CD4-positive, CD25-positive, alpha-beta regulatory T cell (primary cell): ENCODE measurements around the gene FAM171A2. TPM values are rescaled to one million over a fixed set of nuclear protein-coding genes. Genes with fewer than 3 reads are reported as not detected.
"Not testable (repeated sequence)": the region's sequence is repeated elsewhere in the genome, so short reads cannot be mapped to it uniquely, and the experiment has no call there.

Experiments used
- ATAC-seq, 2 donors: fragments of 150-1000 bp; cut with Tn5 transposase; one replicate each; pipeline ENCODE4 v1.10.0; 2021; ENCODE audit warnings: low read depth in 2 of 2, moderate number of reproducible peaks in 2 of 2, moderate library complexity in 1 of 2
- DNase-seq, 3 donors: peaks; one replicate each; pipeline versions ENCODE4 v3.0.0 to v3.0.0-alpha.2; 2012 to 2022; ENCODE audit warnings: mixed read lengths in 1 of 3
- H3K27ac ChIP-seq: one replicate; pipeline ENCODE4 v1.7.0; 2013; ENCODE audit warnings: mild to moderate bottlenecking, low read length; ENCODE audit not compliant: insufficient read depth, poor library complexity, severe bottlenecking
- H3K27me3 ChIP-seq: one replicate; pipeline ENCODE4 v1.7.0; 2013; ENCODE audit warnings: low read length; ENCODE audit not compliant: control insufficient read depth, insufficient read depth
- H3K36me3 ChIP-seq: one replicate; pipeline ENCODE4 v1.7.0; 2013; ENCODE audit warnings: mild to moderate bottlenecking, low read length, moderate library complexity; ENCODE audit not compliant: control insufficient read depth, insufficient read depth
- H3K4me1 ChIP-seq: 2 replicates; pipeline ENCODE4 v1.7.0; 2013; ENCODE audit warnings: mild to moderate bottlenecking, low read length; ENCODE audit not compliant: insufficient read depth, control insufficient read depth, poor library complexity, severe bottlenecking
- H3K4me3 ChIP-seq: one replicate; pipeline ENCODE4 v1.7.0; 2013; ENCODE audit warnings: low read depth, mild to moderate bottlenecking, low read length, moderate library complexity
- H3K9me3 ChIP-seq, 2 experiments: 1 replicate in 1 of 2; 2 replicates in 1 of 2; pipeline ENCODE4 v1.7.0; 2013; ENCODE audit warnings: low read length in 2 of 2, mild to moderate bottlenecking in 1 of 2, moderate library complexity in 1 of 2; ENCODE audit not compliant: control insufficient read depth in 2 of 2
- H3K27ac Mint-ChIP-seq, 3 donors: one replicate each; pipeline ENCODE4 v1.8.0; 2020 to 2022; ENCODE audit warnings: mild to moderate bottlenecking in 3 of 3, mixed read lengths in 3 of 3, moderate library complexity in 2 of 3
- H3K27me3 Mint-ChIP-seq: one replicate; pipeline ENCODE4 v1.8.0; 2022; ENCODE audit warnings: mild to moderate bottlenecking, mixed read lengths
- H3K36me3 Mint-ChIP-seq: one replicate; pipeline ENCODE4 v1.8.0; 2020; ENCODE audit warnings: mixed read lengths
- H3K4me1 Mint-ChIP-seq, 4 donors: one replicate each; pipeline ENCODE4 v1.8.0; 2020 to 2022; ENCODE audit warnings: mixed read lengths in 4 of 4, mild to moderate bottlenecking in 1 of 4
- H3K4me3 Mint-ChIP-seq, 4 donors: one replicate each; pipeline ENCODE4 v1.8.0; 2020 to 2022; ENCODE audit warnings: mild to moderate bottlenecking in 4 of 4, mixed read lengths in 4 of 4, moderate library complexity in 3 of 4
- H3K9me3 Mint-ChIP-seq, 7 donors: one replicate each; pipeline ENCODE4 v1.8.0; 2020 to 2022; ENCODE audit warnings: mixed read lengths in 7 of 7, mild to moderate bottlenecking in 3 of 7, moderate library complexity in 2 of 7
- polyA plus RNA-seq, 4 donors: library from polyadenylated mRNA; unstranded; fragments of 300-500 nt; fragmentation: Illumina TruSeq; gene quantifications; one replicate each; pipeline ENCODE4 v1.2.3, GENCODE V29; 2021
- total RNA-seq: library from RNA; stranded (reverse); gene quantifications from one replicate; pipeline ENCODE4 v1.2.3, GENCODE V29; 2022

The FAM171A2 gene
- total and polyA plus RNA-seq, 5 donors from 2014 or later = 0.07 to 0.25 (median 0.09) TPM; not detected in 2

GRCh38 chr17:44346064-44346844, 17.4 kb downstream of the FAM171A2 start:
- ATAC-seq (no peak), DNase-seq (no peak)
- Histone ChIP-seq H3K4me3 (peak overlapping the region; percentile 87), H3K9me3 (no peaks in the 10 kb centered on the region), H3K27ac (no peak overlapping the region), H3K27me3 (no peaks in the 10 kb centered on the region), H3K4me1 (peaks cover 19% of the 10 kb centered on the region), H3K36me3 (no peaks in the 10 kb centered on the region)
- no peaks in the 10 kb centered on the region for H3K36me3 Mint-ChIP-seq
- H3K4me3 Mint-ChIP-seq = peak overlapping the region; percentile 93 to 99 (median 95)
- peaks cover 0 to 25% (median 14%) of the 10 kb centered on the region in 4 donors for H3K4me1 Mint-ChIP-seq
- peak overlapping the region; percentile 60 to 90 (median 85) for H3K27ac Mint-ChIP-seq
- H3K9me3 Mint-ChIP-seq = no peaks in the 10 kb centered on the region
- H3K27me3 Mint-ChIP-seq = peaks cover 6% of the 10 kb centered on the region

GRCh38 chr17:44345454-44346026, 18.1 kb downstream of the FAM171A2 start:
- peak overlapping the region; percentile 93 to 99 (median 95) for H3K4me3 Mint-ChIP-seq
- H3K4me1 Mint-ChIP-seq = peaks cover 0 to 25% (median 14%) of the 10 kb centered on the region in 4 donors
- Histone ChIP-seq H3K4me1 (peaks cover 19% of the 10 kb centered on the region), H3K4me3 (peak overlapping the region; percentile 87), H3K9me3 (no peaks in the 10 kb centered on the region), H3K27me3 (no peaks in the 10 kb centered on the region), H3K27ac (peak overlapping the region; percentile 44), H3K36me3 (no peaks in the 10 kb centered on the region)
- ATAC-seq (peak; percentile 19 to 20), DNase-seq (peak; percentile 34 to 55 (median 35))
- peak overlapping the region; percentile 60 to 90 (median 85) for H3K27ac Mint-ChIP-seq
- H3K9me3 Mint-ChIP-seq = no peaks in the 10 kb centered on the region
- peaks cover 10% of the 10 kb centered on the region for H3K27me3 Mint-ChIP-seq
- no peaks in the 10 kb centered on the region for H3K36me3 Mint-ChIP-seq

- Mint-ChIP-seq H3K27me3 (peaks cover 14% of the 10 kb centered on the region), H3K36me3 (no peaks in the 10 kb centered on the region), H3K9me3 (no peaks in the 10 kb centered on the region), H3K4me3 (peak within 1 kb of the TSS; percentile 93 to 99 (median 95)), H3K4me1 (peaks cover 0 to 25% (median 14%) of the 10 kb centered on the region in 4 donors), H3K27ac (peak within 1 kb of the TSS; percentile 71 to 90 (median 85))
- Histone ChIP-seq H3K4me3 (peak within 1 kb of the TSS; percentile 87), H3K27ac (peak within 1 kb of the TSS; percentile 44), H3K4me1 (peaks cover 19% of the 10 kb centered on the region), H3K36me3 (no peaks in the 10 kb centered on the region), H3K27me3 (no peaks in the 10 kb centered on the region), H3K9me3 (no peaks in the 10 kb centered on the region)
- ATAC-seq (peak; percentile 95 to 98), DNase-seq (peak; percentile 77 to 90 (median 83))
These were observed 18.7 kb downstream of the FAM171A2 start, which contains the start of gene GRN for GRCh38 chr17:44344939-44345453. Gene GRN (plus strand): TSS chr17:44345302. CDS start chr17:44349165, 3,863 bp downstream.

GRCh38 chr17:44343510-44344209, 20.0 kb downstream of the FAM171A2 start:
- Mint-ChIP-seq H3K27me3 (peaks cover 14% of the 10 kb centered on the region), H3K4me1 (peaks cover 0 to 25% (median 14%) of the 10 kb centered on the region in 4 donors), H3K9me3 (no peaks in the 10 kb centered on the region), H3K4me3 (peak overlapping the region in 2 of 4 donors; percentile 10 to 71), H3K36me3 (no peaks in the 10 kb centered on the region), H3K27ac (no peak overlapping the region)
- Histone ChIP-seq H3K36me3 (no peaks in the 10 kb centered on the region), H3K27me3 (no peaks in the 10 kb centered on the region), H3K4me1 (peaks cover 19% of the 10 kb centered on the region), H3K9me3 (no peaks in the 10 kb centered on the region), H3K27ac (no peak overlapping the region), H3K4me3 (no peak overlapping the region)
- no peak for DNase-seq
- ATAC-seq = no peak

- not testable (repeated sequence) for H3K36me3 Mint-ChIP-seq, H3K27ac Mint-ChIP-seq, H3K4me3 Mint-ChIP-seq, ATAC-seq, DNase-seq, H3K4me3 ChIP-seq, H3K9me3 ChIP-seq, H3K27ac ChIP-seq, H3K9me3 Mint-ChIP-seq, H3K27me3 ChIP-seq, H3K36me3 ChIP-seq
- H3K4me1 Mint-ChIP-seq = peaks cover 0 to 13% (median 6%) of the 10 kb centered on the region in 4 donors
- H3K4me1 ChIP-seq = peaks cover 11% of the 10 kb centered on the region
- H3K27me3 Mint-ChIP-seq = peaks cover 25% of the 10 kb centered on the region
These were observed 23.1 kb downstream of the FAM171A2 start for GRCh38 chr17:44340553-44340952.

- Histone ChIP-seq H3K27me3 (no peaks in the 10 kb centered on the region), H3K36me3 (no peaks in the 10 kb centered on the region), H3K9me3 (no peaks in the 10 kb centered on the region), H3K4me3 (no peak overlapping the region), H3K4me1 (no peaks in the 10 kb centered on the region), H3K27ac (no peak overlapping the region)
- Mint-ChIP-seq H3K27ac (peak overlapping the region in 1 of 3 donors; percentile 11), H3K9me3 (no peaks in the 10 kb centered on the region), H3K36me3 (no peaks in the 10 kb centered on the region), H3K4me1 (no peaks in the 10 kb centered on the region), H3K4me3 (no peak overlapping the region), H3K27me3 (peaks cover 19% of the 10 kb centered on the region)
- DNase-seq = no peak
- ATAC-seq = peak in 1 of 2 donors; percentile 48
These were observed 25.0 kb downstream of the FAM171A2 start for GRCh38 chr17:44338702-44339101.

GRCh38 chr17:44335968-44336367, 27.7 kb downstream of the FAM171A2 start:
- no peaks in the 10 kb centered on the region for H3K27me3 ChIP-seq
- no peak overlapping the region for H3K4me3 ChIP-seq
- peaks cover 24% of the 10 kb centered on the region for H3K27me3 Mint-ChIP-seq
- H3K4me1 ChIP-seq = peaks cover 3% of the 10 kb centered on the region
- H3K9me3 Mint-ChIP-seq = no peaks in the 10 kb centered on the region
- no peak overlapping the region for H3K4me3 Mint-ChIP-seq
- no peak for DNase-seq
- H3K27ac ChIP-seq = no peak overlapping the region
- no peaks in the 10 kb centered on the region for H3K9me3 ChIP-seq
- no peaks in the 10 kb centered on the region for H3K36me3 ChIP-seq
- no peak overlapping the region for H3K27ac Mint-ChIP-seq
- no peaks in the 10 kb centered on the region for H3K36me3 Mint-ChIP-seq
- H3K4me1 Mint-ChIP-seq = peaks cover 5 to 7% (median 7%) of the 10 kb centered on the region in 4 donors
- no peak for ATAC-seq
